Activated T-cell treated with anti-CD3 and anti-CD28 coated beads for 24 hours (primary cell): ENCODE results near the gene GYG1.

Source experiments
- DNase-seq: peaks from one replicate; pipeline ENCODE4 v3.0.0-alpha.2; 2020; ENCODE audit warnings: low read depth

GYG1 gene

GRCh38 chr3:149016669-149017541, 25.6 kb downstream of the GYG1 start:
- DNase-seq: no peak

DNA sequence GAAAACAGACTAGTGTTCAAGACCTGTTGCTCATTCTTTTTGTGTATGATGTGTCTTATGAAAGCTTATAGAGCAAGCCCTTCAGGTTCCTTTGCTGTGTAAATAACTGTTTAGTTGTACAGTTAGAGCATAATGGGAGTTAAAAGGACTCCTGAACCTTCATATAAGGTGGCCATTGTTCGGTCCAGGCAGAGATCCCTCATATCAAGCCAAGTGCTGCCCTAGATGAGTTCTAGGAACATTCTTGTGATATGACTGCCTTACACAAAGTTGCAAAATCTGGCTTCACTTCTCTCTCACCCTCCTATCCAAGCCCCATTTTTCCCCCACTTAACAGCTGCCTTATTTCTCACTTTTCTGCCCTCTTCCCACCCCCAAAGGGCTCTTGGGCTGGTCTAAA, 26.9 kb downstream of the GYG1 start:
- no peak for DNase-seq

GRCh38 chr3:149019580-149019979, 28.2 kb downstream of the GYG1 start:
- no peak for DNase-seq

GRCh38 chr3:149020196-149020838, 29.0 kb downstream of the GYG1 start:
- DNase-seq: no peak

DNA sequence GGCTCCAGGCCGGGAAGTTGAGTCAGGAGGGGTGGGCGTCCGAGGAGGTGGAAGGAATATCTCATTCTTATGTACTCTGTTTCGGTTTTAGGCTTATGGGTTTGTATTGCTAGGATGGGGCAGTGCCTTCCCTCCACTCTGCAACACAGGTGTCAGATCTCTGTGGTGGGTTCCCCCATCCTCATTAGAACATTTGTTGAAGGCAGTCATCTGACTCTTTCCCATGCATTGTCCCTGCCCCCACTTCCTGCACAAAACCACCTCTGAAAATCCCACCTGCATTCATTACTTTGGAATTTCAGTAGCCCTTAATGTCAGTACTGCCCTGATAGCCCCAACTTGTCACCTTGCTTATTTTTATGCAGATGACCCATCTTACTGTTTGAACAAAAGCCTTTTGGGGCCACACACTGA, 29.5 kb downstream of the GYG1 start:
- DNase-seq: no peak

DNA sequence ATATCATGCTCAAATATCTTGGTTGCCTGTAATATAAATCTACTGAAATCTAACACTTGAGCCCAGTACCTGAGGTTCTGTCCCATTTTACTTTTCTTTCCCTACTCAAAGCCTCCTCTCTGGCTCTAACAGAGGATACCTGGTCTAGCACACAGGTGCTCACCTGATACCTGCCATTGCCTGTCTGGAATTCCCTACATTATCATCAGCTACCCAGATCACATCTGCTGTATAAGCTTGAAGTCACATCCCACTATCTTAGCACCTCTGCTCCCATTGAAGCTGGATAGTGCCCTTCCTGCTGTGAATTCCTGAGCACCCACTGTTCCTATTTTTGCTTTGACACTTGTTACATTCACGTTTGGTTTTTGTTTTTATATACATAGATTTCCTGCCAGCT, 30.5 kb downstream of the GYG1 start:
- DNase-seq: no peak

DNA sequence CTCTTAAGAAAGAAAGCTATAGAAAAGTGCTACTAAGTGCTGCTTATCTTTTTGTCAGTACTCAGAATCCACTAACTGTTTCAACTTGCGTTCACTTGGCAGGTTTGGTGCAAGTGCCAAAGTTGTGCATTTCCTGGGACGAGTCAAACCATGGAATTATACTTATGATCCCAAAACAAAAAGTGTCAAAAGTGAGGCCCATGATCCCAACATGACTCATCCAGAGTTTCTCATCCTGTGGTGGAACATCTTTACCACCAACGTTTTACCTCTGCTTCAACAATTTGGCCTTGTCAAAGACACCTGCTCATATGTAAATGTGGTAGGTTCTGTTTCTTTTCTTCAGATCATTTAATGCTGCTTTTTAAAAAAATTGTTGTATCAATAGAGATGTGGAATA, 32.6 kb downstream of the GYG1 start:
- DNase-seq: no peak

DNA sequence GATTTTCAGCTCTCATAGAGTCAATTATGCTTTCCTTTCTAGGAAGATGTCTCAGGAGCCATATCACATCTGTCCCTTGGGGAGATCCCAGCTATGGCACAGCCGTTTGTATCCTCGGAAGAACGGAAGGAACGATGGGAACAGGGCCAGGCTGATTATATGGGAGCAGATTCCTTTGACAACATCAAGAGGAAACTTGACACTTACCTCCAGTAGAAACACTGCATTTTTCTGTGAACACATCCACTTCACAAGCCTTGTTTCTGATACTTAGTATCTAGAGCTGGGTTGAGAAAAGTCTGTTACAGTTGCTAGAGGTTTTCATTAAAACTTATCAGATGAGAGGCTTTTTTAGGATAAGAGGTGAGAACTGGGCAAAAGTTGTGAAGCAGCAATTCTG, 35.4 kb downstream of the GYG1 start:
- DNase-seq: no peak

- no peak for DNase-seq
Measured at GRCh38 chr3:149031096-149031495, 39.8 kb downstream of the GYG1 start.

DNA sequence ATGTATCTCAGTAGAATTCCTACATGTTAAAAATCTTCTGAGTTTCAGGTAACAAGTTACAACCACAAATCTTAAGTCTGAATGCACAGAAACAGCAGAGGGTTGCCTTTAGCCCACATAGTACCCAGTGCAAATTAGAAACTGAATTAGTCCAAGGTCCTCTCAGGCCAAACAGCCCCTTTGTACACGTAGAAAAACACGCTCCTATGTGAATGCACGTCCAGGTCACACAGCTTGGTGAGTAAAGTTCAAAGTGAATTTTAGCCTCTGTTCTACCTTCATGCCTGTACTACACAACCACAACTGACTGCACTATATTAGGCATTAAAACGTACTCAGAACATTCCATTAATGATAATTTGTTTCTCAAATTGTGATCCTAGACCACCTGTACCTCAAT, 46.3 kb downstream of the GYG1 start:
- DNase-seq: no peak

GRCh38 chr3:149038322-149038721, 47.0 kb downstream of the GYG1 start:
- DNase-seq: no peak

GRCh38 chr3:149042789-149043386, 51.5 kb downstream of the GYG1 start:
- DNase-seq: no peak

GRCh38 chr3:149044339-149045083, 53.2 kb downstream of the GYG1 start:
- no peak for DNase-seq

DNA sequence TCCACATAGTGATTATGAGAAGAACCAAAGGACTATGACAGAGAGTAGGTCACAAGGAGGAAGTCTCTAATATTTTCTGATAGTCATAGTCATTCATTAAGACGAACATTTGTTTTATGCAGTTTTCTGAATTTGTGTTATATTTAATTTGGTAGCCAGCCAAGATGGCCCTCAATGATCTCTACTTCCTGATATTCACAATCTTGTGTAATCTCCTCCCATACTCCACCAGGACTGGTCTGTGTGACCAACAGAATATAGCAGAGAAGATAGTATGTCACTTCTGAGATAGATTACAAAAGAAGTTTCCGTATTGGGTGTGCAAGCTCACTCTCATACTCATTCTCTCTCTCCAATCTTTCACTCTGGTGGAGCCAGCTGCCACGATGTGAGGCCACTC, 64.2 kb downstream of the GYG1 start:
- DNase-seq: no peak

- DNase-seq: no peak
Measured at GRCh38 chr3:149058198-149058597, 66.9 kb downstream of the GYG1 start.

- no peak for DNase-seq
Measured at GRCh38 chr3:149058602-149059001, 67.3 kb downstream of the GYG1 start.

GRCh38 chr3:149061776-149062175, 70.4 kb downstream of the GYG1 start:
- no peak for DNase-seq

GRCh38 chr3:149067883-149068282, 76.5 kb downstream of the GYG1 start:
- DNase-seq: no peak
